Urinary bladder (tissue), 4 donors: ENCODE results near the gene PCSK5. TPM values are rescaled to one million over a fixed set of nuclear protein-coding genes. Genes with fewer than 3 reads are reported as not detected.

Experiments used
- DNase-seq: peaks from one replicate; pipeline ENCODE4 v3.0.0-alpha.2; 2015; ENCODE audit errors: extremely low spot score
- H3K27ac ChIP-seq: one replicate; pipeline ENCODE4 v1.5.1; 2013; ENCODE audit warnings: low read depth, mild to moderate bottlenecking, moderate library complexity
- H3K36me3 ChIP-seq: one replicate; pipeline ENCODE4 v1.6.1; 2013; ENCODE audit warnings: mild to moderate bottlenecking, moderate library complexity; ENCODE audit not compliant: insufficient read depth
- H3K4me1 ChIP-seq: one replicate; pipeline ENCODE4 v1.6.1; 2013; ENCODE audit warnings: mild to moderate bottlenecking, moderate library complexity; ENCODE audit not compliant: insufficient read depth
- H3K4me3 ChIP-seq: one replicate; pipeline ENCODE4 v1.5.1; 2013; ENCODE audit warnings: low read depth, low read length
- WGBS: extraction: QIAGEN DNeasy Blood & Tissue Kit; methylation state at CpG from one replicate; pipeline ENCODE4 v1.1.7; 2013; 5-methylcytosine and 5-hydroxymethylcytosine counted together
- polyA plus RNA-seq: library from polyadenylated mRNA; stranded (reverse); fragments of 200-250 nt; gene quantifications from one replicate; pipeline ENCODE4 v1.2.3, GENCODE V29; 2013
- total RNA-seq: library from RNA; depleted of rRNA; stranded (reverse); fragments of >200 nt; gene quantifications from one replicate; pipeline ENCODE4 v1.2.3, GENCODE V29; 2014
- donor health status: healthy with polysubstance abuse.
- donor health status: healthy.

The PCSK5 gene
- total and polyA plus RNA-seq, 2 donors: 6.1 to 25.4 TPM

- Histone ChIP-seq H3K36me3 (no peaks in the 10 kb centered on the region), H3K27ac (no peak overlapping the region), H3K4me3 (no peak overlapping the region), H3K4me1 (no peaks in the 10 kb centered on the region)
- DNase-seq: no peak
Observed at GRCh38 chr9:76249309-76249708, 358.8 kb downstream of the PCSK5 start.

GRCh38 chr9:76255781-76256455 lies 365.4 kb downstream of the PCSK5 start:
- Histone ChIP-seq H3K4me3 (no peak overlapping the region), H3K36me3 (no peaks in the 10 kb centered on the region), H3K4me1 (no peaks in the 10 kb centered on the region), H3K27ac (no peak overlapping the region)
- peak; percentile 74 for DNase-seq
- WGBS: 20% methylated on average over 12 of the region's 12 CpGs

DNA sequence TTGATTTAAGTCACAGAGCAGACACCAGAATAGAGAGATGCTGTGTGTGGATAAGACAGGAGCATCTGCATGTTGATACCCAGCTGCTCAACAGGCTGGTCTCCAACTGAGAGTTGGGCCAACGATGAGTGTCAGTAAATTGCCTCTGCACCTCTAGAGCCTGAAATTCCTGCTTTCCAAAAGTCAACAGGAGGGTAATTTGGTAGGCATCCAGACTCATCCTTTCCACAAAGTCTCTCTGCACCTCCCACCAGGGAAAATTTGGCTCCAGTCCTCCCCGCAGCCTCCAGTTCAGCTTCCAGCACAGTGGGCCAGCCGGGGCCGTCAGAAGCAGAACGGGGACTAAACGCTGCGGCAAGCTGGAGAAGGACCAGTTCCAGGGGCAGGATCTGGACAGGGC lies 366.8 kb downstream of the PCSK5 start:
- Histone ChIP-seq H3K27ac (no peak overlapping the region), H3K4me3 (no peak overlapping the region), H3K4me1 (no peaks in the 10 kb centered on the region), H3K36me3 (no peaks in the 10 kb centered on the region)
- 65% methylated on average over 7 of the region's 7 CpGs for WGBS
- no peak for DNase-seq

DNA sequence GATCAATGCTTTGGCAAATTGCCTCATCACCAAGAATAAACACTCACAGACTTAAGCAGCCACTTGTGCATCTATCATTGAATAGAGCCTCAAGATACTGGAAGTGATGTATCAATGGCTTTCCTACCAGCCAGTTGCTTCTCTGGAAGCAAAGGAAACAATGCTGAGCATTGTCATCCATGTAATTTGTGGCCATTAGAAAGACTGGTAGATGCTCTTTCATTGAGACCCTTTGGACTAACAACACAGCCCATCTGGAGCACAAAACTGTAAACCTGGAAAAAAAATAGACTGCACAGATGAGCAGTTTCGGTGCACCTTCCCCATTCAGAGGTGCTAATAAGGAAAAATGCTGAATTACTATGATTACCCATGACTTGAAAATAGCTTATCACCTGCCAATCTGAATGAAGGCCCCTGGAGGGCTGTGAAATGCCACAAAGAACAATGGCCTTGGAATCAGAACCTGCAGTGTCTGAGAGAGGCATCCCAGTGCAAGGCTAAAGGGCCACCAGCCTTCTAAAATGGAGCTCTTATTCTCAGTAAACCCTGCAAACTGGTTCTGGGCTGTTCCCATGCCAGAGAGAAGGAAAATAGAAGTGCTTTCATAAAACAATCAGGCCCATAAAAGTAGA lies 376.3 kb downstream of the PCSK5 start:
- H3K27ac ChIP-seq: no peak overlapping the region
- no peaks in the 10 kb centered on the region for H3K4me1 ChIP-seq
- no peak for DNase-seq
- 96% methylated on average over 1 of the region's 1 CpG for WGBS
- H3K36me3 ChIP-seq: no peaks in the 10 kb centered on the region
- no peak overlapping the region for H3K4me3 ChIP-seq

DNA sequence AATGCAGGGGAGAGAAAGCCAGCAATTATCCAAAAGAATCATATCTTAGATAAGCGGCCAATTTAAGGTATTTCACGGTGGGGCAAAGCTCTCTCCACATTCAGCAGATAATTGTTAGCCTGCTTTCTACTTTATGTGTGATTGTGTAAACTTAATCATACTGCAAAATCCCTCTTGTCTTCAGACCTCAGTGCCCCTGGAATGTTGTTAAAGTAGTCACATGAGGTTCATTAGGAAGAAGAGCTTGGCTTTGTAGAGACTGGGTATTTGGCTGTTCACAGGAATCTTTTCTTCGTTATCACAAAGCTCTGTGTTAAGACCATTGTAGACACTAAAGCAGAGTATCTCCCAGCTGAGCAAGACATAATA lies 376.8 kb downstream of the PCSK5 start:
- Histone ChIP-seq H3K4me3 (no peak overlapping the region), H3K36me3 (no peaks in the 10 kb centered on the region), H3K27ac (no peak overlapping the region), H3K4me1 (no peaks in the 10 kb centered on the region)
- WGBS: 58% methylated on average over 3 of the region's 3 CpGs
- no peak for DNase-seq

- DNase-seq: no peak
- WGBS: 13% methylated on average over 2 of the region's 2 CpGs
- no peak overlapping the region for H3K4me3 ChIP-seq
- H3K36me3 ChIP-seq: no peaks in the 10 kb centered on the region
- H3K4me1 ChIP-seq: no peaks in the 10 kb centered on the region
- H3K27ac ChIP-seq: no peak overlapping the region
Observed at GRCh38 chr9:76269789-76270188, 379.3 kb downstream of the PCSK5 start.

- Histone ChIP-seq H3K4me3 (no peak overlapping the region), H3K36me3 (no peaks in the 10 kb centered on the region), H3K4me1 (no peaks in the 10 kb centered on the region), H3K27ac (no peak overlapping the region)
- 98% methylated on average over 1 of the region's 1 CpG for WGBS
- no peak for DNase-seq
Observed at GRCh38 chr9:76271755-76272154, 381.3 kb downstream of the PCSK5 start.

- Histone ChIP-seq H3K27ac (no peak overlapping the region), H3K4me1 (peaks cover 1% of the 10 kb centered on the region), H3K36me3 (no peaks in the 10 kb centered on the region), H3K4me3 (no peak overlapping the region)
- WGBS: 76% methylated on average over 7 of the region's 7 CpGs
- DNase-seq: no peak
Observed at GRCh38 chr9:76289042-76289441, 398.6 kb downstream of the PCSK5 start.

- H3K36me3 ChIP-seq: no peaks in the 10 kb centered on the region
- DNase-seq: no peak
- H3K27ac ChIP-seq: no peak overlapping the region
- H3K4me3 ChIP-seq: no peak overlapping the region
- peaks cover 1% of the 10 kb centered on the region for H3K4me1 ChIP-seq
Observed at GRCh38 chr9:76289703-76290102, 399.2 kb downstream of the PCSK5 start.

DNA sequence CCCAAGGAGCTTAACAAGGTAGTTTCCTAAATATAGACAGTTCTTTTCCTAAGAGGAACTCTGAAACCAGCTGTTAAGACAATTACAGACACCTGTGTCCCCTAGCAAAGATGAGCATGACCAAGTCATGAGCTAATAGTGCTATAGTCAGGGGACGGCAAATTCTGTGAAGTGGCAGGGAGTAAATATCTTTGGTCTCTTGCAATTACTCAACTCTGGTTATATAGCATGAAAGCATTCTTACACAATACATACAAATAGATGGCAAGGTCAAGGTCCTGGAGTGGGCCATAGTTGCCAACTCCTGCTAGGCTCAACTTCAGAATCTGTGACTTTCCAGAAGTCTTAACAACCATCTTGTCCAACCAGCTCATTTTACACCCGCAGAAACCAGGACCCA lies 400.1 kb downstream of the PCSK5 start:
- 96% methylated on average over 2 of the region's 2 CpGs for WGBS
- peaks cover 1% of the 10 kb centered on the region for H3K4me1 ChIP-seq
- H3K27ac ChIP-seq: no peak overlapping the region
- H3K36me3 ChIP-seq: no peaks in the 10 kb centered on the region
- H3K4me3 ChIP-seq: no peak overlapping the region
- no peak for DNase-seq

DNA sequence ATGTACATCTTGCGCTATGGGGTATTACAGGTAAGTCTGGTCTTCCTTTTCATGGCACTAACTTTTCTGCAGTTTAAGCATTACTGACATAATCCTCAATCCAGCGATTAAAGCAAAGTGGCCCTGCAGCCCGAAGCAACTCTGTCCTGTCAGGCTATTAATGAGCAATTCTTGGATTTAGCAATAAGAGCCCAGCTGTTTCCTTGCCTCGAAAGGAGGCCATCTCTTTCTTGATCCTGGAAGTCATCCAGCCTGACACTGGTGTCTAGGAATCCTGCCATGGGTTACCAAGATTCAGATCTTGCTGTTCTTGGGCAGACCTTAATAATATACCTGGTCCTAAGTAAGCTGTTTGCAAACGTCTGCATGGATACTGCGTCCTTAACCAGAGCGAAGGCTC lies 401.8 kb downstream of the PCSK5 start:
- WGBS: 69% methylated on average over 7 of the region's 7 CpGs
- peaks cover 1% of the 10 kb centered on the region for H3K4me1 ChIP-seq
- no peaks in the 10 kb centered on the region for H3K36me3 ChIP-seq
- no peak overlapping the region for H3K27ac ChIP-seq
- H3K4me3 ChIP-seq: no peak overlapping the region
- no peak for DNase-seq

GRCh38 chr9:76292658-76293057 lies 402.2 kb downstream of the PCSK5 start:
- 64% methylated on average over 5 of the region's 5 CpGs for WGBS
- no peak overlapping the region for H3K4me3 ChIP-seq
- DNase-seq: no peak

DNA sequence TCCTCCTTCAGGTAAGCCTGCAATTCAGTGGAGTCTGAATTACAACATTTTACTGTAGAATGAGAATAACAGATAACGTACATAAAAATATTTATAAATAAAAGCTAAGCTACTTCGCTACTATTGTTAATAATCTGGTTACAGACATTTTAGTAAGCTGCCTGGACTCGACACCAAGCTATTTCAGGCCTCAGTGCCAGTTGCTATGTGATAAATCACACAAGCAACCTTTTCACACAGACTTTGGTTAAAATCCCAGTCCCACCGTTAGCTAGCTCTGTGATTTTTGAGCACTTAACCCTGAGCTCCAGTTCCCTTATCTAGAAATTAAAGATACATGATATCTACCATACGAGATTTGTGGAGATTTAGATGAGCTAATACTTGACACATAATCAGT lies 403.8 kb downstream of the PCSK5 start:
- Histone ChIP-seq H3K4me1 (peaks cover 1% of the 10 kb centered on the region), H3K27ac (no peak overlapping the region), H3K36me3 (no peaks in the 10 kb centered on the region), H3K4me3 (no peak overlapping the region)
- WGBS: 48% methylated on average over 5 of the region's 5 CpGs
- DNase-seq: no peak

More at GRCh38 chr9:76292658-76293057, 402.2 kb downstream of the PCSK5 start:
- no peak overlapping the region for H3K27ac ChIP-seq
- H3K36me3 ChIP-seq: no peaks in the 10 kb centered on the region
- H3K4me1 ChIP-seq: peaks cover 1% of the 10 kb centered on the region

- WGBS: 89% methylated on average over 11 of the region's 11 CpGs
- no peaks in the 10 kb centered on the region for H3K36me3 ChIP-seq
- H3K27ac ChIP-seq: no peak overlapping the region
- DNase-seq: no peak
- peaks cover 1% of the 10 kb centered on the region for H3K4me1 ChIP-seq
- no peak overlapping the region for H3K4me3 ChIP-seq
Observed at GRCh38 chr9:76296561-76297310, 406.3 kb downstream of the PCSK5 start.
